ENCODE data around the gene DDX17.

GRCh38 chr22:38479096-38479837 lies 26.8 kb downstream of the DDX17 start:
- TF ChIP-seq, protein P1, sequence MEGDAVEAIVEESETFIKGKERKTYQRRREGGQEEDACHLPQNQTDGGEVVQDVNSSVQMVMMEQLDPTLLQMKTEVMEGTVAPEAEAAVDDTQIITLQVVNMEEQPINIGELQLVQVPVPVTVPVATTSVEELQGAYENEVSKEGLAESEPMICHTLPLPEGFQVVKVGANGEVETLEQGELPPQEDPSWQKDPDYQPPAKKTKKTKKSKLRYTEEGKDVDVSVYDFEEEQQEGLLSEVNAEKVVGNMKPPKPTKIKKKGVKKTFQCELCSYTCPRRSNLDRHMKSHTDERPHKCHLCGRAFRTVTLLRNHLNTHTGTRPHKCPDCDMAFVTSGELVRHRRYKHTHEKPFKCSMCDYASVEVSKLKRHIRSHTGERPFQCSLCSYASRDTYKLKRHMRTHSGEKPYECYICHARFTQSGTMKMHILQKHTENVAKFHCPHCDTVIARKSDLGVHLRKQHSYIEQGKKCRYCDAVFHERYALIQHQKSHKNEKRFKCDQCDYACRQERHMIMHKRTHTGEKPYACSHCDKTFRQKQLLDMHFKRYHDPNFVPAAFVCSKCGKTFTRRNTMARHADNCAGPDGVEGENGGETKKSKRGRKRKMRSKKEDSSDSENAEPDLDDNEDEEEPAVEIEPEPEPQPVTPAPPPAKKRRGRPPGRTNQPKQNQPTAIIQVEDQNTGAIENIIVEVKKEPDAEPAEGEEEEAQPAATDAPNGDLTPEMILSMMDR (conservative IDR thresholded peaks at IDR 0.05 in 1 of 2, IDR thresholded peaks at IDR 0.05 in 1 of 2; ENCODE audit: extremely low read depth in 1 of 2, insufficient read depth in 1 of 2, low read depth in 1 of 2, low read length in 2 of 2), result no peak
- TF ChIP-seq EZH2 (IDR thresholded peaks at IDR 0.05; ENCODE audit: borderline replicate concordance, low read length), result no peak
